ENCODE results near the gene CST8. TPM values are rescaled to one million over a fixed set of nuclear protein-coding genes. Genes with fewer than 3 reads are reported as not detected.

The CST8 gene
- polyA plus RNA-seq, 1 of the 3 experiments (the other 2 are of a cell fraction): not detected

DNA sequence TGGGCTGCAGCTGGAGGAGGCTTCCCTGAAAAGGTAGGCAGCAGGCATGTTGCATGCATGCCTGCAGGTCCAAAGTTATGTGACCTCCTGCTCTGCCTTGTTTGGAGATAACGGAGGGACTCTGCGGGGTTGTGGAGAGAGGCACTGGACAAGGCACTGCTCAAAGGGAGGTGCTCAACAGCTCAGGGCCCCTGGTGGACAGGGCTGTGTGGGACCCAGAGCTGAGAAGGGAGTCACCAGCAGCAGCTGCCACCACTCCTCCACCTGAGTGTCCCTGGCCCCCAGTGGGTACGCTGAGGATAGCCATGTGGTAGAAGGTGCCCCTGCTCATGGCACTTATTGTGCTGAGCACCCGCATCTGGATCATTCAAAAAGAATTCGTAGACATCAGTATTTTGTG, 15.5 kb upstream of the CST8 start:
- Histone ChIP-seq H3K36me3 (replicated peaks in 1 of 2; ENCODE audit: control insufficient read depth in 1 of 2, insufficient read depth in 2 of 2, low read length in 1 of 2) (no peaks in the 10 kb centered on the region), H4K20me1 (ENCODE audit: insufficient read depth) (no peaks in the 10 kb centered on the region), H3F3A (replicated peaks; ENCODE audit: insufficient read depth) (no peaks in the 10 kb centered on the region), H3K4me3 (ENCODE audit: low read depth in 2 of 2, low read length in 1 of 2) (no peak overlapping the region), H2AFZ (ENCODE audit: low read depth) (no peak overlapping the region), H3K27ac (ENCODE audit: low read depth in 2 of 2, low read length in 1 of 2) (no peak overlapping the region), H3K4me1 (ENCODE audit: control insufficient read depth in 1 of 2, insufficient read depth in 2 of 2, low read depth in 1 of 2, low read length in 1 of 2) (no peaks in the 10 kb centered on the region), H3K4me2 (no peak overlapping the region), H3K9me2 (no peaks in the 10 kb centered on the region), H3K27me3 (ENCODE audit: insufficient read depth) (no peaks in the 10 kb centered on the region), H3K9me3 (no peaks in the 10 kb centered on the region), H3K79me2 (ENCODE audit: insufficient read depth) (no peaks in the 10 kb centered on the region), H3K9ac (no peak overlapping the region)
- 35% methylated on average over 5 of the region's 5 CpGs for WGBS (ENCODE audit: low lambda C conversion rate)
- DNase-seq: no peak
- POLR2A ChIA-PET: no interaction called here
- CTCF ChIA-PET: no interaction called here
- no peak for TF ChIP-seq ELF1 (IDR thresholded peaks at IDR 0.05)
- TF ChIP-seq, protein P1, sequence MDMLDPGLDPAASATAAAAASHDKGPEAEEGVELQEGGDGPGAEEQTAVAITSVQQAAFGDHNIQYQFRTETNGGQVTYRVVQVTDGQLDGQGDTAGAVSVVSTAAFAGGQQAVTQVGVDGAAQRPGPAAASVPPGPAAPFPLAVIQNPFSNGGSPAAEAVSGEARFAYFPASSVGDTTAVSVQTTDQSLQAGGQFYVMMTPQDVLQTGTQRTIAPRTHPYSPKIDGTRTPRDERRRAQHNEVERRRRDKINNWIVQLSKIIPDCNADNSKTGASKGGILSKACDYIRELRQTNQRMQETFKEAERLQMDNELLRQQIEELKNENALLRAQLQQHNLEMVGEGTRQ (IDR thresholded peaks at IDR 0.05; ENCODE audit: borderline replicate concordance, low read depth, low read length): no peak
- TF ChIP-seq EP300 (IDR thresholded peaks at IDR 0.05; ENCODE audit: borderline replicate concordance in 1 of 2, low read depth in 1 of 2, low read length in 1 of 2): no peak
- TF ChIP-seq TEAD4 (IDR thresholded peaks at IDR 0.05; ENCODE audit: borderline replicate concordance, insufficient read depth): no peak
- TF ChIP-seq, protein P2, sequence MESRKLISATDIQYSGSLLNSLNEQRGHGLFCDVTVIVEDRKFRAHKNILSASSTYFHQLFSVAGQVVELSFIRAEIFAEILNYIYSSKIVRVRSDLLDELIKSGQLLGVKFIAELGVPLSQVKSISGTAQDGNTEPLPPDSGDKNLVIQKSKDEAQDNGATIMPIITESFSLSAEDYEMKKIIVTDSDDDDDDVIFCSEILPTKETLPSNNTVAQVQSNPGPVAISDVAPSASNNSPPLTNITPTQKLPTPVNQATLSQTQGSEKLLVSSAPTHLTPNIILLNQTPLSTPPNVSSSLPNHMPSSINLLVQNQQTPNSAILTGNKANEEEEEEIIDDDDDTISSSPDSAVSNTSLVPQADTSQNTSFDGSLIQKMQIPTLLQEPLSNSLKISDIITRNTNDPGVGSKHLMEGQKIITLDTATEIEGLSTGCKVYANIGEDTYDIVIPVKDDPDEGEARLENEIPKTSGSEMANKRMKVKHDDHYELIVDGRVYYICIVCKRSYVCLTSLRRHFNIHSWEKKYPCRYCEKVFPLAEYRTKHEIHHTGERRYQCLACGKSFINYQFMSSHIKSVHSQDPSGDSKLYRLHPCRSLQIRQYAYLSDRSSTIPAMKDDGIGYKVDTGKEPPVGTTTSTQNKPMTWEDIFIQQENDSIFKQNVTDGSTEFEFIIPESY (IDR thresholded peaks at IDR 0.05; ENCODE audit: borderline replicate concordance, low read depth): no peak
- TF ChIP-seq MEF2A (IDR thresholded peaks at IDR 0.05; ENCODE audit: borderline replicate concordance, low read depth): no peak
- no peak for TF ChIP-seq NFIC (IDR thresholded peaks at IDR 0.05; ENCODE audit: borderline replicate concordance)
- TF ChIP-seq MXI1 (IDR thresholded peaks at IDR 0.05; ENCODE audit: low read depth, low read length): no peak
- no peak for TF ChIP-seq NRF1 (IDR thresholded peaks at IDR 0.05; ENCODE audit: low read depth, low read length)
- TF ChIP-seq RAD21 (IDR thresholded peaks at IDR 0.05; ENCODE audit: low read length): no peak

DNA sequence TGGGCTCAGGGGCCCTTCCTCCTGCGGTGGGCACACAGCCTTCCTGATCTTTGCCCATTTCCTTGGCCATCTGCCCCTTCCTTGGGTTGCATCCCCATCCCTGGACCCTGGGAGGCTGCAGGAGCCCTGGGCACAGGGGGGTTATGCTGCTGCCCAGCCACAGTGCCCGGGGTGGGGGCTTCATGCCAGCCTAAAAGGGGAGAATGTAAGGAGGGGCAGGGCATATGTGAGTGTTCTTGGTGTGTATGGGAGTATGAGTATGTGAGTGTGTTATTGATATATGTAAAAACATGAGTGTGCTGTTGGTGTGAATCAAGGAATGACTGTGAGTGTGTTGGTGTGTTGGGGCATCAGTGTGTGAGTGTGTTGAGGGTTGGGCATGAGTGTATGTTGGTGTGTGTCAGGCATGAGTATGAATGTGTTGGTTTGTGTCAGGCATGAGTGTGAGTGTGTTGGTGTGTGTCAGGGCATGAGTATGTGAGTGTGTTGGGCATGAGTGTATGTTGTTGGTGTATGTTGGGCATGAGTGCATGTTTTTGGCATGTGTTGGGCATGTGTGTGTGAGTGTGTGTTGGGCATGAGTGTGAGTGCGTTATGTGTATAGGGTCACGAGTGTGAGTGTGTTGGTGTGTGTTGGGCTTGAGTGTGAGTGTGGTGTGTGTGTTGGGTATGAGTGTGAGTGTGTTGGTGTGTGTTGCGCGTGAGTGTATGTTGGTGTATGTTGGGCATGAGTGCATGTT, 14.7 kb upstream of the CST8 start:
- CTCF ChIA-PET: no interaction called here
- Histone ChIP-seq H3K79me2 (ENCODE audit: insufficient read depth) (no peaks in the 10 kb centered on the region), H2AFZ (ENCODE audit: low read depth) (no peak overlapping the region), H3K36me3 (replicated peaks in 1 of 2; ENCODE audit: control insufficient read depth in 1 of 2, insufficient read depth in 2 of 2, low read length in 1 of 2) (no peaks in the 10 kb centered on the region), H4K20me1 (ENCODE audit: insufficient read depth) (no peaks in the 10 kb centered on the region), H3K9ac (no peak overlapping the region), H3K4me1 (ENCODE audit: control insufficient read depth in 1 of 2, insufficient read depth in 2 of 2, low read depth in 1 of 2, low read length in 1 of 2) (no peaks in the 10 kb centered on the region), H3K9me2 (no peaks in the 10 kb centered on the region), H3K9me3 (no peaks in the 10 kb centered on the region), H3F3A (replicated peaks; ENCODE audit: insufficient read depth) (no peaks in the 10 kb centered on the region), H3K4me2 (no peak overlapping the region), H3K4me3 (ENCODE audit: low read depth in 2 of 2, low read length in 1 of 2) (no peak overlapping the region), H3K27ac (ENCODE audit: low read depth in 2 of 2, low read length in 1 of 2) (no peak overlapping the region), H3K27me3 (ENCODE audit: insufficient read depth) (no peaks in the 10 kb centered on the region)
- WGBS (ENCODE audit: low lambda C conversion rate): 33% methylated on average over 6 of the region's 6 CpGs
- no peak for DNase-seq
- POLR2A ChIA-PET: no interaction called here
- TF ChIP-seq YY1 (IDR thresholded peaks at IDR 0.05; ENCODE audit: low read depth): no peak
- TF ChIP-seq MEF2A (IDR thresholded peaks at IDR 0.05; ENCODE audit: borderline replicate concordance, low read depth): no peak
- TF ChIP-seq, protein P3, sequence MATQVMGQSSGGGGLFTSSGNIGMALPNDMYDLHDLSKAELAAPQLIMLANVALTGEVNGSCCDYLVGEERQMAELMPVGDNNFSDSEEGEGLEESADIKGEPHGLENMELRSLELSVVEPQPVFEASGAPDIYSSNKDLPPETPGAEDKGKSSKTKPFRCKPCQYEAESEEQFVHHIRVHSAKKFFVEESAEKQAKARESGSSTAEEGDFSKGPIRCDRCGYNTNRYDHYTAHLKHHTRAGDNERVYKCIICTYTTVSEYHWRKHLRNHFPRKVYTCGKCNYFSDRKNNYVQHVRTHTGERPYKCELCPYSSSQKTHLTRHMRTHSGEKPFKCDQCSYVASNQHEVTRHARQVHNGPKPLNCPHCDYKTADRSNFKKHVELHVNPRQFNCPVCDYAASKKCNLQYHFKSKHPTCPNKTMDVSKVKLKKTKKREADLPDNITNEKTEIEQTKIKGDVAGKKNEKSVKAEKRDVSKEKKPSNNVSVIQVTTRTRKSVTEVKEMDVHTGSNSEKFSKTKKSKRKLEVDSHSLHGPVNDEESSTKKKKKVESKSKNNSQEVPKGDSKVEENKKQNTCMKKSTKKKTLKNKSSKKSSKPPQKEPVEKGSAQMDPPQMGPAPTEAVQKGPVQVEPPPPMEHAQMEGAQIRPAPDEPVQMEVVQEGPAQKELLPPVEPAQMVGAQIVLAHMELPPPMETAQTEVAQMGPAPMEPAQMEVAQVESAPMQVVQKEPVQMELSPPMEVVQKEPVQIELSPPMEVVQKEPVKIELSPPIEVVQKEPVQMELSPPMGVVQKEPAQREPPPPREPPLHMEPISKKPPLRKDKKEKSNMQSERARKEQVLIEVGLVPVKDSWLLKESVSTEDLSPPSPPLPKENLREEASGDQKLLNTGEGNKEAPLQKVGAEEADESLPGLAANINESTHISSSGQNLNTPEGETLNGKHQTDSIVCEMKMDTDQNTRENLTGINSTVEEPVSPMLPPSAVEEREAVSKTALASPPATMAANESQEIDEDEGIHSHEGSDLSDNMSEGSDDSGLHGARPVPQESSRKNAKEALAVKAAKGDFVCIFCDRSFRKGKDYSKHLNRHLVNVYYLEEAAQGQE (IDR thresholded peaks at IDR 0.05; ENCODE audit: low read depth, low read length): no peak
- TF ChIP-seq EP300 (IDR thresholded peaks at IDR 0.05; ENCODE audit: borderline replicate concordance in 1 of 2, low read depth in 1 of 2, low read length in 1 of 2): no peak
- no peak for TF ChIP-seq RCOR1 (IDR thresholded peaks at IDR 0.05; ENCODE audit: low read length)
- TF ChIP-seq, protein P4, sequence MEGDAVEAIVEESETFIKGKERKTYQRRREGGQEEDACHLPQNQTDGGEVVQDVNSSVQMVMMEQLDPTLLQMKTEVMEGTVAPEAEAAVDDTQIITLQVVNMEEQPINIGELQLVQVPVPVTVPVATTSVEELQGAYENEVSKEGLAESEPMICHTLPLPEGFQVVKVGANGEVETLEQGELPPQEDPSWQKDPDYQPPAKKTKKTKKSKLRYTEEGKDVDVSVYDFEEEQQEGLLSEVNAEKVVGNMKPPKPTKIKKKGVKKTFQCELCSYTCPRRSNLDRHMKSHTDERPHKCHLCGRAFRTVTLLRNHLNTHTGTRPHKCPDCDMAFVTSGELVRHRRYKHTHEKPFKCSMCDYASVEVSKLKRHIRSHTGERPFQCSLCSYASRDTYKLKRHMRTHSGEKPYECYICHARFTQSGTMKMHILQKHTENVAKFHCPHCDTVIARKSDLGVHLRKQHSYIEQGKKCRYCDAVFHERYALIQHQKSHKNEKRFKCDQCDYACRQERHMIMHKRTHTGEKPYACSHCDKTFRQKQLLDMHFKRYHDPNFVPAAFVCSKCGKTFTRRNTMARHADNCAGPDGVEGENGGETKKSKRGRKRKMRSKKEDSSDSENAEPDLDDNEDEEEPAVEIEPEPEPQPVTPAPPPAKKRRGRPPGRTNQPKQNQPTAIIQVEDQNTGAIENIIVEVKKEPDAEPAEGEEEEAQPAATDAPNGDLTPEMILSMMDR (IDR thresholded peaks at IDR 0.05): no peak
- TF ChIP-seq NRF1 (IDR thresholded peaks at IDR 0.05; ENCODE audit: low read depth, low read length): no peak
- no peak for TF ChIP-seq TCF12 (IDR thresholded peaks at IDR 0.05)
- no peak for TF ChIP-seq FOXM1 (IDR thresholded peaks at IDR 0.05; ENCODE audit: low read depth)
- TF ChIP-seq, protein P2 (IDR thresholded peaks at IDR 0.05; ENCODE audit: borderline replicate concordance, low read depth): no peak

Data from SK-N-SH (cell line).